GM21737 (cell line): ENCODE measurements around the gene NR1I3.
A peak's percentile ranks its signal among the peaks of the same experiment; 100 is the strongest.

Experiments
- ATAC-seq: cut with Tn5 transposase; IDR thresholded peaks from one replicate; pipeline ENCODE4 v1.9.1; 2021; ENCODE audit warnings: mild to moderate bottlenecking, moderate library complexity; ENCODE audit not compliant: unreplicated experiment

The NR1I3 gene

DNA sequence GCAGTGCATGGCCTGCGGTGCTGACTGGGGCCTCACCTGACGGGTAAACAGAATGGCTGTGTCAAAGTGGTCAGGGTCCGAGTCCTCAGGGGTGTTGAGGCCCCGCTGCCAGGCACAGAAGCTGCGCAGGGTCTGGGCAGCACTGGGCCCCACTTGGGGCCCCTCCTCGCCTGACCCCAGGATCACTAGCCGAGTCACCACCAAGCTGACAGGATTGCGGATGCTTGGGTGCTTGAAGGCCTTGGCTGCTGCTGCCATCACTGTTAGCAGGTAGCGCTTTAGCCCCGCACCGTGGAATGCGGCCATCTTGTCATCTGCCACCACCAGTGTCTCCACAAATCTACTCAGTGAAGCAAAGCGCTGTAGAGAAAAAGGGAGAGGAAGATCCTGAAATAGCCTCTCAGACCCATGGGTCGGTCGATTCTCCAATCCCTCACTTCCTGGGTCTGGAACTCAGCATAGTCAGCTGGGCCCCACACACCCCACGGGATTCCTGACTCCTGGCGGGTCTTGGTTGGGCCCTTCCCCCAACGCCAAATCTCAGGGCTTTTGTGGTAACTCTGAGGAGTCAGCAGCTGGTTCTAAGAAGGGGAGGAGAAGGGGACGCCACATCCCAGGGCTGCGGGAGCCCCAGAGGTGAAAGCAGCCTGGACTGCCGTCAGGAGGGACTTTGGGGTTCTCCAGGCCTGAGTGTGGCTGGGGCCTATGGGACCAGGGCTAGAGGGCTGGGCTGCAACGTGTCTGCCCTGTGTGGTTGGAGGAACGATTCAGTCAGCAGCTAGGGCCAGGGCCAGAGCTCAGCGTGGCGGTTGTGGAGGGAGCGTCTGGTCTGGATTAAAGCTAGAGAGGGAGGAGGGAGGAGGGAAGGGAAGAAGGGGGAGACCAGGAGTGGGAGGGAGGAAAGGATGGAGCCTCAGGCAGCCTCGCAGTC is 41.2 kb downstream of the NR1I3 start:
- no peak for ATAC-seq

DNA sequence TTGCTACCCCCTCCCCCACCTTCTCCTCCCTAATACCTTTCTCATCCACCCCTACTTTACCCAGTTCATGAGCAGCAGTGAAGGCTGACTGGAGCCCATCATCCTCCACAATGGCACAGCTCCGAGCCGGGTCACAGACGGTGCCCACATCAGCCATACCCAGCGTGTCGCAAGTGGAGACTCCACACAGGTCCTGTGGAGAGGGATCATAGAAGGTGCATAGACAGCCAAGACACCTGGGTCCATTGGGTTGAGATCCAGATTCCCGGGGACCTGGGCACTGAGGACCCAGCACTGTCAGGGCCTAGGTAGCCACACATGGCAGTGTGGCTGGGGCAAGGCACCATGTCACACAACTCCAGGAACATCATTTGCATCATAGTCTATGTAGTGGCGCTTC is 41.9 kb downstream of the NR1I3 start:
- no peak for ATAC-seq

DNA sequence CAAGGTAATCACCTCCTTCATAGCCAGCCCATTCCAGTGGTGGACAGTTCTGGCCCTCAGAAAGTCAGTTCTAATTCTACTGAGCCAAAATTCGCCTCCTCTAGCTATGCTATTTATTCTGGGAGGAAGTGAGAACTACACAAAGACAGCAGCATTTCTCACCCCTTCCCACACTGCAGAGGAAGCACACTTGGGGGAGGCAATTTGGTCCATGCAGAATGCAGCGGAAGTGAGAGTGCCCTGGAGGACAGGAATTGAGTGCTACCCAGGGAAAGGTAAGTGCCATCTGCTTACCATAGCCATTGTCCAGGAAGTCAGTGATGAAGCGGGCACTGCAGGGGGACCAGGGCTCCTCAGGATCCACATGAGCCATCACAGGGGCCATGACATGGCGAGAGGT is 42.8 kb downstream of the NR1I3 start:
- no peak for ATAC-seq

DNA sequence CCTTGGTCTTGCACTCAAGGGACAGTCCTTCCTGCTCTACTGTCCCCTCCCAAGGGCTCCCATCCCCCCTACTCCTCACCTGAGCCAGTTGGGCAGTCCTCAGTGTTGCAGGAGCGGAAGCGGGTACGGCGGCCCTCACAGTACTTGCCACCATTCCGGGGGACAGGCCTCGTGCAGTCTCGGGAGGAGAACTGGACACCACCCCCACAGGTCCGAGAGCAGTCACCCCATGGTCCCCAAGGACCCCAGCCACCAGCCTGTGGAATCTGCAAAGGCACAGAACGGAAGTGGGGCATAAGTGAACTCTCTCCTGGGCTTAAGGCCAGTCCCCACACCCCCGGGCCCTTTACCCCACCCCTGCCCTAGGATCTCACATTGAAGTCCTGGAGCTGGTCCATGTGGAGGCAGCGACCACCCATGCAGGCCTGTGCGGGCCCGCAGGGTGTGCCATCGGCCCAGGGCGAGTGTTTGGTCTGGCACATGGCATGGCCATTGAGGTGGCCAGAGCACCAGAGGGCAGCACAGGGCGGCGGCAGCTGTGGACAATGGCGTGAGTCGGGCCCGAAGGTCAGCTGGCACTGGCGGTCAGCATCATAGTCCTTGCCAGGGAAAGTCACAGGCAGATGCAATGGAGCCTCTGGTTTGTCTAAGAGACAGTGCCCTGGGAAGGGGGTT is 44.3 kb downstream of the NR1I3 start:
- no peak for ATAC-seq

DNA sequence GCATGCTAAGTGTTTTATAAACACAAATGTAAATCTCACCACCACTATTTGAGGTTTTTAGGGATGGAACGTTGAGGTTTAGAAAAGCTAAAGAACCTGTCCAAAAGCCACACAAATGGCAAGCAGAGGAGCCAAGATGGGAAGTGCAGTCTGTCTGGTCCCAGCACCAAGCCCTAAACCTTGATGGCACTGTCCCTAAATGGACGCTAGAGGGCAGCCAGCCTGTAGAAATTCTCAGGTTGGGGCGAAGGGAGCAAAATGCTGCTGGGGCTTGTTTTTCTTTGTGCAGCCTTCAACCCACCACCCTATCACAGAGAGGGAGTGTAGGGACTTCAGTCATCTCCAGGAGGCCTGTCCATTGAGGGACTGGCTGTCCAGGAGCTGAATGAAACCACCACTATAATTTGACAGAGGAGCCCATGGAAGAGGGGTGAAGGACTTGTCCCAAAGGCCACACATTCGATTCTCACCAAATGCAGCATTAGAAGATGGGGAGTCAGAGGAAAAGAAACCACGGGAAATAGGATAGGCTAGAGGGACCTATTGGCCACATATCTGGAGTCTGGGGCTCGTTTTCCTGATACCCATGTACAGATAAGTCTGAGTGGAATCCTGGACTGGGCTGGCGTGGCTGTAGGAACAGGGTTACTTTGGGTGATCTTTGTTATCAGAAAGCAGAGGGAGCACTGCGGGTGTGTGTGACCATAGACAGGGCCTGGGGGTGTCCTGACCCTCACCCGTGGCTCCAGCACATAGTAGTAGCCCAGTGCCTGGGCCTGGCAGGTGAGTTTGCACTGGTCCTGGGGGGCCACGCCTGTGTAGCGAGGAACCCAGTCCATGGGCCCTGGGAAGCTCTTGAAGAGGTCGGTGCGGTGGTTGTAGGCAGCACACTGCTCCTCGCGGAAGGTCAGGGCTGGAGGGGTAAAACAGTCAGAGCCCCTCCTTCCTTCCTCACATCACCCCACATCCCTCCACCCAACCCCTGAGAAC is 45.2 kb downstream of the NR1I3 start:
- no peak for ATAC-seq

DNA sequence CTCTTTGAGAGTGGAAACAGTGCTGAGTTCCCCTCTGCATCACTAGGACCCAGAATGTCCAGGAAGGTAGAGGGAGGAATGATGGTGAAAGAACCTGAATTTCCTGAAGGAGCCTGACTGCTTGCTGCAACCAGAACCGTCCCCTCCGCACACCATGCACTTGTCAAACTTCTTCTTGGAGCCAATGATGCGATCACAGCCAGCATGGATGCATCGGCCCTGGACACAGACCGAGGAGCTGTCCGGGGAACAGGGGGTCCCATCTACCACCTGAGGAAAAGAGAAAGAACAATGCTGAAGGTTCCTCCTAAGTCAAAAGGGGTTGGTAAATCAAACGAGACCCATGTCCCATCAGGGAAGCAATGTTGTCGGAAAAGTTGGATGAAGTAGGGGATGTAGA is 46.0 kb downstream of the NR1I3 start:
- ATAC-seq, result no peak

DNA sequence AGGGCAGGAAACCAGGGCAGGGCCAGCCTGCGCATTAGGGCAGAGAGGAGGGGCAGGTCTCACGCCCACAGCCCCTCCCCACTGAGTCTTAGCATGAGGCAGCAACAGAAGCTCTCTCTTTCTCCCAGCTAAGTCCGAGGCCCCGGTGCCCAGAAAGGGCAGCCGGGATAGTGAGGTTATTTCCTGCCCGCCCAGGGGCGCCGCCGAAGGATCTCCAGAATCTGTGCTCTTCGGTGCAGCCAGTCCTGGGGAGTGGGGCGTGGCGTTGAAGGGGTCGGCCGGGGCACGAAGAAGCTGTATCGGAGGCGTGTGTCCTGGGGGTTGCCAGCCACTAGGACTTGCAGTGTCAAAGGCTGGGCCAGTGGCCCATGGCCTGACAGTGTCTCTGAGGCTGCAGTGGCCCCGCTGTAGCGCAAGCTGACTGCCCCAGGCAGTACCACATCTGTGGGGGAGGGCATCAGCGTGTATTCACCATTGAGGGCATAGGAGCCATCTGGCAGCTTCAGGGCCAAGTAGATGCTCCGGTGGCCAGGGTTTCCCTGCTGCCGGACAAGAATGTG is 47.0 kb downstream of the NR1I3 start:
- ATAC-seq, result no peak

DNA sequence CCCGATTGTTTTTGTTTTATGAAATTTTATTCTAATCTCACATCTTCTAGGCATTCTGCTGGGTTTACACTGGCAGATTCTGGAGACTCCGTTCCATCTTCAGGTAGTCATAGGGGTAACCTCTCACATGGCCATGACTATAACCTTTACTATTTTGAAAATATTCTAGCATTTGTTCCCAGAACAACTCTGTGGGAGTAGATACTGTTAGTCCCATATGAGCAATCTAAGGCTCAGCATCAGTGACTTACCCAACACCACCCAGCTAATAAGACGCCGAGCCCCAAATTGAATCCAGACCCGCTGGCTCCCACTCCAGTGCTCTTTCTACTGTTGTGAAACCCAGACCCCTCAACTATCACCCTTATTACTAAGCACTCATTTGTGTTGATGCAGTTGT is 49.0 kb downstream of the NR1I3 start:
- ATAC-seq, result no peak

DNA sequence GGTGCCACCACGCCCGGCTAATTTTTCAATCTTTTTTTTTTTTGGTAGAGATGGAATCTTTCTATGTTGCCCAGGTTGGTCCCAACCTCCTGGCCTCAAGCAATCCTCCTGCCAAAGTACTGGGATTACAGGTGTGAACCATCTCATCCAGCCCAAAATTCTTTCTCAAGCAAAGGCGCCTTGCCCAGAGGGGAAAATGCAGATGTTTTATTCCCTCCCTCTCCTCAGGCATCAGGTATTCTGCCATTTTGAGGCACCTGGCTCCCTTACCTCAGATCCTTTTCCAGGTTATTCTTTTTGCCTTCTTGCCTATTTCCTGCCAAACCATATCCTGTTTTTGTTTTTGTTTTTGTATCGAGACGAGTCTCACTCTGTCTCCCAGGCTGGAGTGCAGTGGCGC is 49.6 kb downstream of the NR1I3 start:
- ATAC-seq, result no peak

DNA sequence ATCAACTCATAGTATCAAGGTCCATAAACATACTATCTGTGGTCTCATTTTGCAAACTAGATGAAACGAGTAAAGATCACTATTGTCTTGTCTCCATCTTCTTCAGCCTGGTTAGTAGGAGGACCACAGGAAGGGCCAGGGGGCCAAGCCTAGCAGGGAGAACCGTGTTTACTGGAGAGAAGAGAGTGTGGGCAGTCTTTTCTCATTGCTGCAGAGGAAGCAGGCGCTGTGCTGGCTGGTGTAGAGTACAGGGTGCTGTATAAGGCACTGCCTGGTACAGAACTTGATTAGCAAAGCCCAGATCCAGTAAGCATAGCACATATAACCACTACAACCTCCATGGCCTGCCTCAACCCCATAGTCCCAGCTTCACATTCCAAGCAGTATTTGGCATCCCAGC is 50.7 kb downstream of the NR1I3 start:
- ATAC-seq, result no peak

DNA sequence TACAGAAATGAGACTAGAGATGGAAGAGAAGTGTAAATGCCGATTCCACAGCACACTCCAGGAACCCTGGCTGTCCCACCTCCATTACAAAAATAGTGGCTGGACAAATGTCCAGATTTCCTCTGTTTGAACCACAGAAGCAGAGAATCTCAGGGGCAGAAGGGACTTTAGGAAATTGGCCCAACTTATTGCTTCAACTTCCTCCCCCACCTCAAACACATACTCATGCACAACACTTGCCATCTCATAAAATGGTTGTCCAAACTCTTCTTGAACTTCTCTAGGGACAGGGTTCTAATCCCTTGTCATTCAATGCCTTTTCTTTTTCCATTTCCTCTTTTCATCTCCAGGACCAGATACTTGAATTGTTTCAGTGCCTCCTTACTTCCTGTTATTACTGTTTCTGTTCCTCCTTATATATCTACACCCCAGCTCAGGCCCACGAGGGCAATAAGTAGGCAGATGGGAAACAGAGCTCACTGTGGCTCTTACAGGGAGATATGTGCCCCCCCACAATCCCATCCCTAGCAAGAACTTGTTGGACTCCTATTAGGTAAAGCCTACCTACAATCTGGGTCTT is 52.2 kb downstream of the NR1I3 start:
- ATAC-seq, result peak; percentile 28

DNA sequence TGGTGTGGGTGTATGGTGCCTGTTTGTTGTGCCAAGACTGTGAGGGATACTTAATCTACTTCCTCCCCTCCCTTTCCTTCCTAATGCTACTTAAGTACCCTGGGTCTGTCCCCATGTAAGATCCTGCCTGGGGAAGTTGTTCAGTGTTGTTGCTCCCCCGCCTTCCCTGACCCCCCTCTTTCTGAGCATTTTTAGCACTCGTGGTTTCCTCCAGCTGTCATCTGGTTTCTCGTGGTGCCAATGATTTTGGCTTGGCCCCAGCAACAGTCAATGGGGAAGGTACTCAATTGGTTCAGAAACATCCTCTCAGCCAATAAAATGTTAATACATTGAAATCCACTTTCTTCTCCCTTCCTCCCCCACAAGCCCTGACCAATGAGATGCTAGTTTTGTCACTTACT is 52.7 kb downstream of the NR1I3 start:
- peak; percentile 48 for ATAC-seq

DNA sequence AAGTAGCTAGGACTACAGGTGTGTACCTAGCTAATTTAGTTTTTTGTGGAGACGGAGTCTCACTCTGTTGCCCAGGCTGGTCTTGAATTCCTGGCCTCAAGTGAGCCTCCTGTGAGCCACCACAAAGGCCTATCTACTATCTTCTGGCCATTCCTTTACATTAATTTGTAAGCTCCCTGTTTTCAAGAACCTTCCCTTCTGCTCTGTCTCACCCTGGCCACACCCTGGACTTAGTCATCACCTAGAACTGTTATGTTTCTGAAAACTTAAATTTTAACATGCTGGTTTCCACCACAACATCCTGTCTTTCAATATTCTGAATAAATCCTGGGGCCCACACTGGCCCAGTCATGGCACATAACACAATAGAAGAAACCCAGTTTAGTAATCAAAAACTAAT is 55.8 kb downstream of the NR1I3 start:
- ATAC-seq, result peak; percentile 35

DNA sequence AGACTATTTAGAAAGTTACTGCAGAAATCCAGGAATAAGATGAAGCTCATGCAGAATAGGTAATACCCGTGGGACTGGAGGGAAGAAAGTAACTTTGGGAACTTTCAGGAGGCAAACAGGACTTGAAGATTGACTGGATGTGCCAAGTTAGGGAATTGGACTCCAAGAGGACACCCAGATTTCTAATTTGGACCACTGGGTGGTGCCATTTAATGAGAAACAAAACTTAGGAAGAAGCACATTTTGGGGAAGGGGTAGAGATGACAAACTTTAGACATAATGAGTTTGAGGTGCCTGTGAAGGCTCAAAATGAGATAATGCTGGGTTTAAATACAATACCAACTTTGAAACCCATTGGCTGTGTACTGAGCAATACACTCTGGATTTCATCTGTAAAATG is 57.4 kb downstream of the NR1I3 start:
- no peak for ATAC-seq

DNA sequence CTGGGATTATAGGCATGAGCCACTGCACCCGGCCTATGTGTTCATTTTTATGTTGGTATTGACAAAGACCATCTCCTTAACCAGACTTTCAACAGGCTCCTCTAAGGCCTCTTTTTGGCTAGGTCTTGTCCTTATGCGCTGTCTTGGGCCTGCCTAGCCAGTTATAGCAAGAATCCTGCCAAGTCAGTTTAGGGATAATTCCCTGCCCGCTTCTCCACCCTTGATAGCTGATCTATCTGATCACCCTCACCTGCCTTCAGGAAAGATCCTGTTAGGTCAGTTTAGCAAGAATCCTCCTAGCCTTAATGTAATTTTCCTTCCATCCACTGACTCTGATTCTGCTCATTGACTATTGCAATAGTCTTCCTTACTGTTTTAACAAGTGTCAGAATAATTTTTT is 58.3 kb downstream of the NR1I3 start:
- no peak for ATAC-seq
